ENCODE measurements around the gene TSHR. TPM values are rescaled to one million over a fixed set of nuclear protein-coding genes. Genes with fewer than 3 reads are reported as not detected.

Gene TSHR
- total RNA-seq, 1 experiment from 2014 or later = not detected

DNA sequence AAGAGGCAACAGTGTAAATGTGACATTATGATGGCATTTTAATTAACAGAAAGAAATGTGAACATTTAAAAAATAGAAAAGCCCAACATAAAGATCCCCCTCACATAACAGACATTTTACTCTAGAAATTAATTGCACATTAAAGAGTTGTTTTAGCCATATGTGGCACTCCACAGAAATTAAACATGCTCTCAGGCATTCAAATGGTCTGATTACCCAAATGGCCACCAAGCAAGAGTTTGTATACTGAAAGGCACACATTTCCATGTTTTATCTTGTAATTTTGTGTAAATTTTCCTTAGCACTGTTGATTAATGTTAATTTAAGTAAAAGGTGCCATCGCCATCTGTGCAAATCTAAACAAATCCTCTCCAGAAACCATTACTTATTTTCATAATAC is 221.8 kb downstream of the TSHR start:
- no peak for DNase-seq (ENCODE audit: low spot score)

DNA sequence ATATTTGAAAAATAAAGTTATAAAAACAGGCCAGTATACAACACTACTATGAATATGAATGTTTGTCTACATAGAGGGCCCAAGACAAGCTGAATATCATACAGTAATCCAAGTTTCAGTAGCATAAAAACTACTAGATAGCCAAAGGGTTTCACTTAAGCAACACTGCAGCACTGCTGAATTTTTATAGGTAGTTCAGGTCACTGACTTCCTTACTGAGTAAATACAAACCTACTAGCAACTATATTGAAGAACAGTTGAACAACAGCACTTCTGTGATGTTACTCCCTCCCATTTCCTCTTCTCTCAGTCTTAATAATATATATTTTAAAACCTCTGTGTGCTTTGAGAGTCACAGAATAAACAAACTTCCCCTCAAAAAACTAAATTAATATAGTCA is 222.6 kb downstream of the TSHR start:
- DNase-seq (ENCODE audit: low spot score) = no peak

DNA sequence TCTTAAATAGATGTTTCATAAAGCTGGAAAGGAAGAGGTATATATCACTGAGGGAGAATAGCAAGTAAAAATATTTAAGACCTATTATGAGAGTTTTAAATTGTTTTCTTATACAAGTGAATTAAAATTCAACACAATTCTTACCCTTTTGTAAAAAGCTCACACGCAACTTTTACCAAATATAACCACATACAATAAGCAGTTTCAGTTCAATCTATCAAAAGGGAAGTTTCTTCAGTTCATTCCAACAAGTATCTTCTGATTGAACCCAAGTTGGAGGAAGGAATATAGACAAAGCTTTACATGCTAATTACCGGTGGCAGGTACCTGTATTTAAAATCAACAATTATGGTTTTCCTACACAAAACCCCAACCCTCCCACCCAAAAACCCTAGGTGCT is 224.2 kb downstream of the TSHR start:
- DNase-seq (ENCODE audit: low spot score) = no peak

GRCh38 chr14:81187832-81188522 is 232.6 kb downstream of the TSHR start:
- DNase-seq (ENCODE audit: low spot score) = no peak

DNA sequence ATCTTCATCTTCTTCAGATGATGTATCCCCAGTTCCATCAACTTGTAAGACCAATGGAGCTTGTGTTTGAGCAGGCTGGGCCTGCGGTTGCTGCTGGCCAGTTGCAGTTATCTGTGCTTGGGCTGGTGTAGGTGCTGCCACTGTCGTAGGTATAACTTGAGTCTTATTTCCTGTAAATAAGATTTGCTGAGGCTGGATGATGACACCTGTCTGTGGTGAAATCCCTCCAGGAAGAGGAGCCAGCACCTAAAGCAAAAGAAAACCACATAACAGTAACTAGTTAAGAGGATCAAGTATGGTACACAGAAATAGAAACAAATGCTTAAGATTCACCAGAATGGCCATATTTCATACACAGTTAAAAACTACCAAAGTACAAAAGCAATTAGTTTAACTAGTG is 237.2 kb downstream of the TSHR start:
- DNase-seq (ENCODE audit: low spot score) = no peak

GRCh38 chr14:81193924-81194633 is 238.7 kb downstream of the TSHR start:
- DNase-seq (ENCODE audit: low spot score) = no peak

Other genes starting within 250 kb of the TSHR start
- gene CEP128, start 13.9 kb upstream of the TSHR start, total RNA-seq (2014; rRNA removed; shearing (Covaris generic)) = 2.4 and 4.2 TPM in 2 replicates

All from A172 (cell line).